Keratinocyte (primary cell): ENCODE data around the gene PRRT3. TPM values are rescaled to one million over a fixed set of nuclear protein-coding genes. Genes with fewer than 3 reads are reported as not detected.

Experiments used
- DNase-seq: peaks from one replicate; pipeline ENCODE4 v3.0.0-alpha.2; 2011; ENCODE audit warnings: low read depth, missing footprints, low spot score
- FAIRE-seq: peaks from 2 replicates; lab custom pipeline; 2011; peaks lifted over from hg19 to GRCh38; lab: Jason Lieb, UNC
- H2AFZ ChIP-seq: 2 replicates; pipeline ENCODE4 v1.6.0; 2012; ENCODE audit warnings: low read length, control low read depth, inconsistent platforms; ENCODE audit not compliant: control insufficient read depth
- H3K27ac ChIP-seq: 2 replicates; pipeline ENCODE4 v1.5.1; 2011; ENCODE audit warnings: low read length; ENCODE audit not compliant: control insufficient read depth, insufficient read depth
- H3K27me3 ChIP-seq: 3 replicates; pipeline ENCODE4 v1.6.0; 2011; ENCODE audit warnings: low read length; ENCODE audit not compliant: control insufficient read depth, insufficient read depth; ENCODE audit errors: extremely low read depth
- H3K36me3 ChIP-seq, 2 experiments: 2 replicates in 1 of 2; 3 replicates in 1 of 2; pipeline ENCODE4 v1.5.1; 2011; ENCODE audit warnings: low read length in 2 of 2, mild to moderate bottlenecking in 1 of 2; ENCODE audit not compliant: control insufficient read depth in 2 of 2, insufficient read depth in 2 of 2; ENCODE audit errors: extremely low read depth in 1 of 2
- H3K4me1 ChIP-seq: 3 replicates; pipeline ENCODE4 v1.5.1; 2011; ENCODE audit warnings: low read length; ENCODE audit not compliant: control insufficient read depth, insufficient read depth; ENCODE audit errors: extremely low read depth
- H3K4me2 ChIP-seq: 3 replicates; pipeline ENCODE4 v1.6.0; 2011; ENCODE audit warnings: low read depth, low read length; ENCODE audit not compliant: control insufficient read depth, insufficient read depth; ENCODE audit errors: extremely low read depth
- H3K4me3 ChIP-seq, 3 experiments: fragments of 200-600 bp in 1 of 3; sonication (generic) in 1 of 3; 2 replicates in 2 of 3; 3 replicates in 1 of 3; pipeline ENCODE4 v1.5.1; 2011 to 2016; ENCODE audit warnings: low read length in 3 of 3, mild to moderate bottlenecking in 3 of 3, control low read depth in 2 of 3, inconsistent platforms in 1 of 3, low read depth in 1 of 3, mixed read lengths in 1 of 3, mixed run types in 1 of 3, moderate library complexity in 1 of 3; ENCODE audit not compliant: control insufficient read depth in 2 of 3, insufficient read depth in 2 of 3; ENCODE audit errors: extremely low read depth in 1 of 3
- H3K79me2 ChIP-seq: 2 replicates; pipeline ENCODE4 v1.6.0; 2012; ENCODE audit warnings: low read length; ENCODE audit not compliant: control insufficient read depth, insufficient read depth
- H3K9ac ChIP-seq: 3 replicates; pipeline ENCODE4 v1.6.0; 2011; ENCODE audit warnings: low read length; ENCODE audit not compliant: control insufficient read depth, insufficient read depth; ENCODE audit errors: extremely low read depth
- H3K9me1 ChIP-seq: 3 replicates; pipeline ENCODE4 v1.6.0; 2011; ENCODE audit warnings: low read length; ENCODE audit not compliant: control insufficient read depth, insufficient read depth; ENCODE audit errors: extremely low read depth
- H3K9me3 ChIP-seq: 2 replicates; pipeline ENCODE4 v1.5.1; 2012; ENCODE audit warnings: low read depth, low read length; ENCODE audit not compliant: control insufficient read depth
- H4K20me1 ChIP-seq: 3 replicates; pipeline ENCODE4 v1.6.0; 2011; ENCODE audit warnings: low read length; ENCODE audit not compliant: control insufficient read depth, insufficient read depth; ENCODE audit errors: extremely low read depth
- EZH2 ChIP-seq: IDR thresholded peaks from one replicate; pipeline ENCODE4 v1.6.1; 2012; ENCODE audit warnings: inconsistent platforms, mild to moderate bottlenecking, low read length, moderate library complexity
- dilution Hi-C: fragments of 300-500 bp; cut with MboI; formaldehyde crosslinking; loops from one replicate; pipeline ENCODE4 v1.7.0; 2020; ENCODE audit warnings: low sequenced_read_pairs; ENCODE audit not compliant: extremely low pct_ligation_motif_present
- polyA plus RNA-seq, 5 experiments: library from polyadenylated mRNA; depleted of rRNA in 3 of 5; stranded (reverse) in 3 of 5; stranded (forward) in 1 of 5; unstranded in 1 of 5; fragments of >200 nt; gene quantifications; 1 replicate in 1 of 5; 2 replicates in 3 of 5; 3 replicates in 1 of 5; pipeline versions ENCODE4 v1.2.1 to v1.2.3, GENCODE V29; 2011 to 2012; ENCODE audit warnings: missing spikeins in 2 of 5, low read depth in 1 of 5, low replicate concordance in 1 of 5
- TF ChIP-seq, protein P1 (sequence below), 3 experiments: IDR thresholded peaks in 1 of 3; conservative IDR thresholded peaks in 1 of 3; optimal IDR thresholded peaks in 1 of 3; 2 replicates in 2 of 3; 3 replicates in 1 of 3; pipeline versions ENCODE3 to v1.5.1; 2011; ENCODE audit warnings: low read length in 3 of 3, mild to moderate bottlenecking in 3 of 3, moderate library complexity in 2 of 3, control low read depth in 1 of 3, inconsistent platforms in 1 of 3; ENCODE audit not compliant: insufficient read depth in 2 of 3; ENCODE audit errors: extremely low read depth in 1 of 3

The PRRT3 gene
- polyA plus RNA-seq, 1 donor (not counting 4 experiments of a cell fraction or from before 2014, with no cell fraction given), result 0.22 TPM

DNA sequence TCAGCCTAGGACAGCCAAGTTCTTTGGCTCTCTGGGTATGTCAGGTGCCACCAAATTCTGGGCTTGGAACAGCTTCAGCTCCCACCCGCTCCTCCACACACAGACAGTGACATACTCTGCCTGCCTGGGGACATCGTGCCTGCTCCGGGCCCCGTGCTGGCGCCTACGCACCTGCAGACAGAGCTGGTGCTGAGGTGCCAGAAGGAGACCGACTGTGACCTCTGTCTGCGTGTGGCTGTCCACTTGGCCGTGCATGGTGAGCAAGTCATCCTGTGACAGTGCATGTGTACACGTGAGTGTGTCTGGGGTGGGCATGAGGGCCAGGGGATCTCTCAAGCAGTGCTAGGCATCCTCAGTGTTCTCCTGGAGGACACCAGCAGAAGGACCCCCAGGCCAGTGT lies 34.4 kb downstream of the PRRT3 start:
- no peaks in the 10 kb centered on the region for H3K27me3 ChIP-seq
- H3K9ac ChIP-seq, result peak overlapping the region; percentile 77
- dilution Hi-C loops, result no loop called here
- H3K4me3 ChIP-seq, result peak overlapping the region in 2 of 3 experiments; percentile 33 to 65
- H3K27ac ChIP-seq, result no peak overlapping the region
- H3K4me2 ChIP-seq, result peak overlapping the region; percentile 94
- no peaks in the 10 kb centered on the region for H4K20me1 ChIP-seq
- H3K9me3 ChIP-seq, result no peaks in the 10 kb centered on the region
- H3K9me1 ChIP-seq, result no peaks in the 10 kb centered on the region
- peaks cover 32% of the 10 kb centered on the region for H3K4me1 ChIP-seq
- TF ChIP-seq, protein P1, sequence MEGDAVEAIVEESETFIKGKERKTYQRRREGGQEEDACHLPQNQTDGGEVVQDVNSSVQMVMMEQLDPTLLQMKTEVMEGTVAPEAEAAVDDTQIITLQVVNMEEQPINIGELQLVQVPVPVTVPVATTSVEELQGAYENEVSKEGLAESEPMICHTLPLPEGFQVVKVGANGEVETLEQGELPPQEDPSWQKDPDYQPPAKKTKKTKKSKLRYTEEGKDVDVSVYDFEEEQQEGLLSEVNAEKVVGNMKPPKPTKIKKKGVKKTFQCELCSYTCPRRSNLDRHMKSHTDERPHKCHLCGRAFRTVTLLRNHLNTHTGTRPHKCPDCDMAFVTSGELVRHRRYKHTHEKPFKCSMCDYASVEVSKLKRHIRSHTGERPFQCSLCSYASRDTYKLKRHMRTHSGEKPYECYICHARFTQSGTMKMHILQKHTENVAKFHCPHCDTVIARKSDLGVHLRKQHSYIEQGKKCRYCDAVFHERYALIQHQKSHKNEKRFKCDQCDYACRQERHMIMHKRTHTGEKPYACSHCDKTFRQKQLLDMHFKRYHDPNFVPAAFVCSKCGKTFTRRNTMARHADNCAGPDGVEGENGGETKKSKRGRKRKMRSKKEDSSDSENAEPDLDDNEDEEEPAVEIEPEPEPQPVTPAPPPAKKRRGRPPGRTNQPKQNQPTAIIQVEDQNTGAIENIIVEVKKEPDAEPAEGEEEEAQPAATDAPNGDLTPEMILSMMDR (optimal IDR thresholded peaks at IDR 0.05 in 1 of 3, IDR thresholded peaks at IDR 0.05 in 1 of 3, conservative IDR thresholded peaks at IDR 0.05 in 1 of 3; ENCODE audit: extremely low read depth in 1 of 3, insufficient read depth in 2 of 3, low read length in 3 of 3), result no peak
- TF ChIP-seq EZH2, result no peak
- no peaks in the 10 kb centered on the region for H3K79me2 ChIP-seq
- peaks cover 0 to 5% of the 10 kb centered on the region in 2 experiments for H3K36me3 ChIP-seq
- DNase-seq, result no peak
- no peak overlapping the region for H2AFZ ChIP-seq
- FAIRE-seq, result no peak

DNA sequence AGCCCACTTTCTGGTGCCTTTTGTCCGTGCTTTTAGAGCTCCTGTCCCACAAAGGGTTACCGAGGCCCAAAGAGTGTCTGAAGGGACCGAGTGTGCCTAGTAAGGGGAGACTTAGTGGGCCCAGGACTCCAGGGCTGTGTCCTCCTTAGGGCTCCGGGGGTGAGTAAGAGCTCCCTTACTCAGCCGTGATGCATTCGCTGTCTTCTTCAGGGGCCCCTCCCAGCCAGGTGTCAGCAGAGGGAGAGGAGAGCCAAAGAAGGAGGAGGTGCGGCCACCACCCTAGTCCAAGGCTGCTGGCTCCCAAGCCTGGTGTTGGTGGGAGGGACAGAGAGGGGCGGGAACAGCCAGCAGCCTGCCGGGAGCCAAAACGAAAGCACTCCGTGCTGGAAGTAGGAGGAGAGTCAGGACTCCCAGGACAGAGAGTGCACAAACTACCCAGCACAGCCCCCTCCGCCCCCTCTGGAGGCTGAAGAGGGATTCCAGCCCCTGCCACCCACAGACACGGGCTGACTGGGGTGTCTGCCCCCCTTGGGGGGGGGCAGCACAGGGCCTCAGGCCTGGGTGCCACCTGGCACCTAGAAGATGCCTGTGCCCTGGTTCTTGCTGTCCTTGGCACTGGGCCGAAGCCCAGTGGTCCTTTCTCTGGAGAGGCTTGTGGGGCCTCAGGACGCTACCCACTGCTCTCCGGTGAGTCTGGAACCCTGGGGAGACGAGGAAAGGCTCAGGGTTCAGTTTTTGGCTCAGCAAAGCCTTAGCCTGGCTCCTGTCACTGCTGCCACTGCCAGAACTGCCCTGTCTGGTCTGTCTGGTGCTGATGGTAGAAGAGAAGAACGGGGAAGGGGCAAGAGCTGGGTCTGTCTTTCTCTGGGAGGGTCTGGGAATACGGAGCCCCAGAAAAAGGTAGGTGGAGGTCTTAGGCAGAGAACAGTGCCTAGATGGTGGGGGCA lies 35.2 kb downstream of the PRRT3 start, which contains the start of gene IL17RC:
TSS of gene IL17RC (plus strand) at position 365 of the 947 bp plus-strand sequence. CDS start at position 583, 218 bp downstream.
- Histone ChIP-seq H4K20me1 (no peaks in the 10 kb centered on the region), H3K27me3 (no peaks in the 10 kb centered on the region), H3K4me3 (peak within 1 kb of the TSS; percentile 33 to 77 (median 65)), H3K4me1 (peaks cover 40% of the 10 kb centered on the region), H2AFZ (peak within 1 kb of the TSS; percentile 27), H3K79me2 (no peaks in the 10 kb centered on the region), H3K4me2 (peak within 1 kb of the TSS; percentile 94), H3K9ac (peak within 1 kb of the TSS; percentile 77), H3K27ac (peak within 1 kb of the TSS; percentile 79), H3K9me3 (no peaks in the 10 kb centered on the region), H3K36me3 (peaks cover 0 to 5% of the 10 kb centered on the region in 2 experiments), H3K9me1 (no peaks in the 10 kb centered on the region)
- FAIRE-seq (peak; percentile 86), DNase-seq (peak; percentile 90)
- dilution Hi-C loops, result no loop called here
- TF ChIP-seq, protein P1 (optimal IDR thresholded peaks at IDR 0.05 in 1 of 3, IDR thresholded peaks at IDR 0.05 in 1 of 3, conservative IDR thresholded peaks at IDR 0.05 in 1 of 3; ENCODE audit: extremely low read depth in 1 of 3, insufficient read depth in 2 of 3, low read length in 3 of 3), result no peak
- TF ChIP-seq EZH2, result no peak
